ENCODE results near the gene RGS7. TPM values are rescaled to one million over a fixed set of nuclear protein-coding genes. Genes with fewer than 3 reads are reported as not detected.

The RGS7 gene
- total and polyA plus RNA-seq, 2 of the 4 experiments (the other 2 are of a cell fraction) = 0.58 to 0.72 TPM

- in situ Hi-C loops (cut with MboI; ENCODE audit: low sequenced_read_pairs) = no loop called here
- H2AK9ac ChIP-seq (replicated peaks; ENCODE audit: low read depth, low read length, poor library complexity) = no peak overlapping the region
- no peak for TF ChIP-seq MAZ (IDR thresholded peaks at IDR 0.05; ENCODE audit: borderline replicate concordance, low read depth, low read length)
- TF ChIP-seq USF2 (IDR thresholded peaks at IDR 0.05; ENCODE audit: low read depth, low read length) = no peak
- TF ChIP-seq, protein P1, sequence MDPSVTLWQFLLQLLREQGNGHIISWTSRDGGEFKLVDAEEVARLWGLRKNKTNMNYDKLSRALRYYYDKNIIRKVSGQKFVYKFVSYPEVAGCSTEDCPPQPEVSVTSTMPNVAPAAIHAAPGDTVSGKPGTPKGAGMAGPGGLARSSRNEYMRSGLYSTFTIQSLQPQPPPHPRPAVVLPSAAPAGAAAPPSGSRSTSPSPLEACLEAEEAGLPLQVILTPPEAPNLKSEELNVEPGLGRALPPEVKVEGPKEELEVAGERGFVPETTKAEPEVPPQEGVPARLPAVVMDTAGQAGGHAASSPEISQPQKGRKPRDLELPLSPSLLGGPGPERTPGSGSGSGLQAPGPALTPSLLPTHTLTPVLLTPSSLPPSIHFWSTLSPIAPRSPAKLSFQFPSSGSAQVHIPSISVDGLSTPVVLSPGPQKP (IDR thresholded peaks at IDR 0.05; ENCODE audit: borderline replicate concordance, low read depth, low read length) = no peak
- no peak for TF ChIP-seq MXI1 (IDR thresholded peaks at IDR 0.05; ENCODE audit: borderline replicate concordance, low read depth, low read length)
- TF ChIP-seq SMC3 (IDR thresholded peaks at IDR 0.05; ENCODE audit: low read depth, low read length) = no peak
- no peak for TF ChIP-seq BHLHE40 (IDR thresholded peaks at IDR 0.05; ENCODE audit: low read depth, low read length)
- TF ChIP-seq RAD21 (IDR thresholded peaks at IDR 0.05; ENCODE audit: low read length) = no peak
- TF ChIP-seq CHD1 (IDR thresholded peaks at IDR 0.05; ENCODE audit: low read depth, low read length) = no peak
- no peak for TF ChIP-seq FOS (IDR thresholded peaks at IDR 0.05; ENCODE audit: low read depth, low read length)
- no peak for TF ChIP-seq NFE2L2 (IDR thresholded peaks at IDR 0.05; ENCODE audit: low read depth, low read length)
- TF ChIP-seq MAFK (IDR thresholded peaks at IDR 0.05; ENCODE audit: low read depth, low read length) = no peak
- no peak for TF ChIP-seq RFX5 (IDR thresholded peaks at IDR 0.05; ENCODE audit: low read depth, low read length)
- TF ChIP-seq CEBPB (IDR thresholded peaks at IDR 0.05; ENCODE audit: low read depth, low read length) = no peak
- no peak for TF ChIP-seq RCOR1 (IDR thresholded peaks at IDR 0.05; ENCODE audit: insufficient replicate concordance, low read length)
- no peak for TF ChIP-seq CTCF (conservative IDR thresholded peaks at IDR 0.05; ENCODE audit: low read depth, low read length)
- no peak for TF ChIP-seq POLR2A (IDR thresholded peaks at IDR 0.05; ENCODE audit: low read depth, low read length)
Measured at GRCh38 chr1:241375886-241376285, 18.9 kb upstream of the RGS7 start.

More at GRCh38 chr1:241375886-241376285, 18.9 kb upstream of the RGS7 start:
- Histone ChIP-seq H3K4me2 (ENCODE audit: low read depth, low read length) (no peak overlapping the region), H3K4me1 (ENCODE audit: control insufficient read depth, insufficient read depth, low read length) (no peaks in the 10 kb centered on the region), H4K91ac (ENCODE audit: insufficient read depth, low read depth, low read length) (no peak overlapping the region), H3K9me1 (ENCODE audit: insufficient read depth, low read length) (no peaks in the 10 kb centered on the region), H2AFZ (replicated peaks; ENCODE audit: low read length, poor library complexity) (no peak overlapping the region), H2BK20ac (ENCODE audit: low read depth, low read length) (no peak overlapping the region), H3K23ac (ENCODE audit: low read depth, low read length) (no peak overlapping the region), H3K56ac (ENCODE audit: extremely low read depth, insufficient read depth, low read length) (no peak overlapping the region), H3K9ac (ENCODE audit: low read depth, low read length) (no peak overlapping the region), H2AK5ac (ENCODE audit: low read depth, low read length) (no peak overlapping the region), H2BK120ac (ENCODE audit: low read depth, low read length) (no peak overlapping the region), H3K4me3 (ENCODE audit: insufficient read depth, low read depth, low read length) (no peak overlapping the region), H3K9me3 (ENCODE audit: control insufficient read depth, insufficient read depth, low read length) (no peaks in the 10 kb centered on the region), H3K4ac (ENCODE audit: low read depth, low read length) (no peak overlapping the region), H4K5ac (ENCODE audit: low read depth, low read length) (no peak overlapping the region), H3K14ac (replicated peaks; ENCODE audit: low read depth, low read length) (no peak overlapping the region), H3K27ac (ENCODE audit: insufficient read depth, low read length) (no peak overlapping the region), H3K18ac (ENCODE audit: low read depth, low read length) (no peak overlapping the region), H2BK15ac (ENCODE audit: low read depth, low read length) (no peak overlapping the region), H3K36me3 (ENCODE audit: control insufficient read depth, insufficient read depth, low read length) (no peaks in the 10 kb centered on the region), H3K27me3 (ENCODE audit: control insufficient read depth, insufficient read depth, low read length) (no peaks in the 10 kb centered on the region), H4K20me1 (ENCODE audit: insufficient read depth, low read length) (no peaks in the 10 kb centered on the region), H3K79me1 (ENCODE audit: low read depth in 1 of 2, low read length in 2 of 2) (no peaks in the 10 kb centered on the region), H4K8ac (ENCODE audit: low read depth in 2 of 2, low read length in 2 of 2) (no peak overlapping the region), H2BK5ac (ENCODE audit: low read depth, low read length, poor library complexity, severe bottlenecking) (no peak overlapping the region)
- no TSS peak for BruUV-seq (replicated peaks)
- ChIA-PET CTCF (no interaction called here), POLR2A (ENCODE audit: unreplicated experiment) (no interaction called here)
- DNase-seq (no peak), ATAC-seq (ENCODE audit: low read depth) (no peak)
- dilution Hi-C loops (cut with HindIII; ENCODE audit: low sequenced_read_pairs, unreplicated experiment) = no loop called here
- no CpG with 5 or more reads among the region's 3 CpGs for WGBS, 2 experiments (ENCODE audit: extremely low coverage in 2 of 2, insufficient read length in 1 of 2)
- intact Hi-C loops (cut with micrococcal nuclease) = no loop called here

Data from IMR-90 (cell line).